HG03139 (cell line): ENCODE results near the gene HSPB8.
"Not testable (repeated sequence)": the region's sequence is repeated elsewhere in the genome, so short reads cannot be mapped to it uniquely, and the experiment has no call there.

ENCODE experiments used
- ATAC-seq: cut with Tn5 transposase; IDR thresholded peaks from one replicate; pipeline ENCODE4 v1.9.1; 2021; ENCODE audit not compliant: unreplicated experiment

HSPB8 gene

DNA sequence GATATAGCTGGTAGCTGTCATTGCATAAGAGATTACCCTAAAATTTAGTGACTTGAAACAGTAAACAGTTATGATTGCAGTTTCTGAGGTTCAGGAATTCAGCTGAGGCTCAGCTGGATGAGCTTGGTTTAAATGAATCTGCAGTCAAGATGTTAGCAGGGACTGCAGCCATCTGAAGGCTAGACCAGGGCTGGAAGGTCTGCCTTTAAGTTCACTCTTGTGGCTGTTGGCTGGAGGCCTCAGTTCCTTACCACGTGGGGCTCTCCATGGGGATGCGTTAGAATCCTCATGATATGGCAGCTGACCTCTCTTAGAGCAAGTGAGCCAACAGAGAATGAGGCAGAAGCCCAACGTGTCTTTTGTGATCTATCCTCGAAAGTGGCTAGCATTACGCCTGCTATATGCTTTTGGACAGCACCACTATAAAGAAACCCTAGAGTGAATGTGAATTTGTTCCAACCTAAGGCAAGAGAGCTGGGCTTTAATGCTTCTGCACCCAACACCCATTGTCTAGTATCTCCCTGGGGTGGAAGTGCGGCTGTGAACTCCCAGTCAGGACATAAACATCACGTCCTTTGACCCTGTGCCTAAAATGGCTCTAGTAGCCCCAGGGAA lies 26.0 kb downstream of the HSPB8 start:
- ATAC-seq: no peak

DNA sequence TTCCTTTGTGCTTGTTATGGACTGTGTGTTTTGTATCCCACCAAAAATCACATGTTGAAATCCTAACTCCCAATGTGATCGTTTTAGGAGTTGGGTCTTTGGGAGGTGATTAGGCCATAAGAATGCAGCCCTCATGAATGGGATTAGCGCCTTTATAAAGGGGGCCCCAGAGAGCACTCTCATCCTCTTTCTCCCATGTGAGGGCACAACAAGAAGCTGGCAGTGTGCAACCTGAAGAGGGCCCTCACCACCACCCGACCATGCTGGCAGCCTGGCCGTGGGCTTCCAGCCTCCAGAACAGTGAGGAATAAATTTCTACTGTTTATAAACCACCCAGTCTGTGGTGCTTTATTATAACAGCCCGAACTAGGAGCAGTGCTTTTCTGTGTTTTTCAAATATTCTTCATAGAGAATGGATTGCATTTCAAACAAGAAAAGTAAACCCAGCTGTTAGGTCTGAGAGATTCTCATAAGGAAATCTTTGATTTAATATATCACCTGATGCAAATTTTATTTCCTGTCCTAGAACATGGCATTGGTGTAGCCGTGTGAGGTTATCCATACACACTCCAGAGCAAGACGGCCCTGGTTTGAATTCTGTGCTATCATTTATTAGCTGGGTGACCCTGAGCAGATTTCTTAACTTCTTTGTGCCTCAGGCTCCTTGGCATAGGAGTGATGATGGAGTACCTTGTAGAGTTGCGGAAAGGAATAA lies 27.8 kb downstream of the HSPB8 start:
- ATAC-seq: no peak

DNA sequence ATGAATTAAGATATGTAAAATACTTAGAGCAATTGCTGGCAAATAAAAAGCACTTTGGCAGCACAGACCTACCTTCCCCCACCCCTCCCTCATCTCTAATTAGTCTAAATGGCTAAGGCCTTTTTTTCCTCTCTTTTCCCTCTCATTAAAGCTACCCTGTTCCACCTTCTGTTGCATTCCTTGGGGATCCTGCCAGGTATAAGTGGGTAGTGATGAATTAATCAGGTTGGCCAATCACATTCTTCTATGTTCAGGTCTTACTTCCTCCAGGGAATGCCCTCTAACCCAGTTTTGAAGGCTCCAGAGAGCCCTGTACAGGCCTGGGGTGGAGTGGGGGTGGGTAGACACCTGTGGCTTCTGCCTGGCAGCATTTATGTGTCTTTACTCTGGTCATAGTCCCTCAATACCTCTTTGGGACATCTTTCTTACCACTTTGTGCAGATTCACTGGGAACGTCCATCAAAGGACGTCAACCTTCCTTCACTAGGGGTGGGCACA lies 28.4 kb downstream of the HSPB8 start:
- no peak for ATAC-seq

DNA sequence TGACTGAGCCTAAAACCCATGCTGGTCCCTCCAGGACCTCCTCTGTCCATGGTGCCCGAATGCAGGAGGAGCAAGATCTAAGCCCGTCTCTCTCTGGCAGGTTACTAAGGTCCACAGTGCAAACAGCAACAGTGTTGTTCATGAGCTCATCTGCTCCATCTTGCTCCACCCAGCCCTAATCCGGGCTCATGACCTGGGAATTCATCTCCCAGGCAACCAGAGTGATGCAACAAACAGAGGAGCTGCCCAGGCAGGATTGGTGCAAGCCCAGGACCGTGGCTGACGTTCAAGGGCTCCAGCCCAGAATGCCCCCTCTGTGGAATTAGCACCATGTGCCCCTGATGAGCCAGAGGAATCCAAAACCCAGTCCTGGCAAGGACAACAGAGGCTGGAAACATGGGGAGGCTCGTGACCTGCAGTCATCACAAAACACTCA lies 29.9 kb downstream of the HSPB8 start:
- ATAC-seq: no peak

DNA sequence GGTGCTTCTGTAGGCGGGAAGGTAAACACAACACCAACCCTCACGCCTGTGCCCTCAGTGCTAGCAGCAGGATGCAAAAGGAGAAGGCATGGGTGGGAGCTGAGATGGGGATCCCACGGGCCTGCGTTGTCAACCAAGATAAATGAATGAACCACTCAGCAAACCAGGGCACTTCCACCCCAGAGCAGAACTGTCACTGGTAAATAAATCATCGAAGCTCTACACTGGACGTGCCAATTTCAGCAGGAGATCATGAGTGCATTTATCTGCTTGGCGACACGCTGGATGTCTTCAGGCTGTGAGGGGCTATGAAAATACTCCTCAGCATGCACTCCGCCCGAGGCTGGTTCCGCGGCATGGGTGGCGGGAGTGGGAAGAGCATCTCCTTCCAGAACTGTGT lies 33.2 kb downstream of the HSPB8 start:
- ATAC-seq: no peak

DNA sequence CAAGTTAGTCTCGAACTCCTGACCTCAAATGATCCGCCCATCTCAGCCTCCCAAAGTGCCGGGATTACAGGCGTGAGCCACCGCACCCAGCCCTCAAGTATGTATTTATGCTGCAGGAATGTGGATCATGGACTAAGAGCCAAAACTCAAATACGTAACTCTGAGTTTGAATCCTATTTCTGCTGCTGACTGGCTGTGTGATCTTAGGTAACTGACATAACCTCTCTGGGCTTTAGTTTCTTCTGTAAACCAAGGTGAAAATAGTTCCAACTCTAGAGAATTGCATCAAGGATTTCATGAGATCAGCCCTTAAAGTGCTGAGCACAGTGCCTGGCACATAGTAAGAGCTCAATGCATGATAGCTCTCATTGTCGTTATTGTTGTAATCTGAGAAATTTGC lies 37.4 kb downstream of the HSPB8 start:
- no peak for ATAC-seq

DNA sequence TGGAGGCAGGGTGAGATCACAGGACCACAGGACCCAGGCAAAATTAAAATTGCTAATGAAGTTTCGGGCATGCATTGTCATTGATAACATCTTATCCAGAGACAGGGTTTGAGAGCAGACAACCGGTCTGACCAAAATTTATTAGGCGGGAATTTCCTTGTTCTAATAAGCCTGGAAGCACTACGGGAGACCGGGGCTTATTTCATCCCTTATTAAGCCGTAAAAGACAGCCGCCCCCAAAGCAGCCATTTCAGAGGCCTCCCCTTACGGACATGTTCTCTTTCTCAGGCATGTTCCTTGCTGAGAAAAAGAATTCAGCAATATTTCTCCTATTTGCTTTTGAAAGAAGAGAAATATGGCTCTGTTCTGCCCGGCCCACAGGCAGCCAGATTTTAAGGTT lies 40.1 kb downstream of the HSPB8 start:
- ATAC-seq: not testable (repeated sequence)

DNA sequence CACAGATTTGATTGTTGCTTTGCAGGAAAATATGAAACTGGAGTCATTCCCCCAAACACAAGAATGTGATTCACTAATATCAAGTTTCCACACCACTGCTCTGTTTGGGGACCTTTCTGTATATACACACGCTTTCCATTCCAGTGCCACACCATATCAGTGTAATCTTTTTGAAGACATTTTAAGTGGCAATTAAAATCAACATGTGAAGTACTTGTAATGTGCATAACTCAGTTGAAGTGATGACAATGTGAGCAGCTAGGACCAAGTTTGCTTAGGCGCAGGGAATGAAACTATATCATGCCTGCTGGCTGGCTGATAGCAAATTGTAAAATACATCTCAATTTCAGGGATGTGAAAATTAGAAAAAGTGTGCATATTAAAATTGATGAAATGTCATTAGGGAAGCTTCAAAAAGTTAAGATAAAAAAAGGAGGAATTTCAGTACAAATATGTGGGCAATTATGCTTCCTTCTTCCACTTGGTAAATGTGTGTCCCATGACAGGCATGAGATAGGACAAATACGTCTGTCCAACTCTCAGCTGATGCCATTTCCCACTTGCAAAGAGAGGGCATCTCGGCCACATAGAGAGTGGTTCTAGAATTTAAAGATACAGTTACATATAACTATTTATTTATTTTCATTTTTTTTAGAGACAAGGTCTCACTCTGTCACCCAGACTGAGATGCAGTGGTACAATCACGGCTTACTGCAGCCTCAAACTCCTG lies 43.7 kb downstream of the HSPB8 start:
- ATAC-seq: no peak

DNA sequence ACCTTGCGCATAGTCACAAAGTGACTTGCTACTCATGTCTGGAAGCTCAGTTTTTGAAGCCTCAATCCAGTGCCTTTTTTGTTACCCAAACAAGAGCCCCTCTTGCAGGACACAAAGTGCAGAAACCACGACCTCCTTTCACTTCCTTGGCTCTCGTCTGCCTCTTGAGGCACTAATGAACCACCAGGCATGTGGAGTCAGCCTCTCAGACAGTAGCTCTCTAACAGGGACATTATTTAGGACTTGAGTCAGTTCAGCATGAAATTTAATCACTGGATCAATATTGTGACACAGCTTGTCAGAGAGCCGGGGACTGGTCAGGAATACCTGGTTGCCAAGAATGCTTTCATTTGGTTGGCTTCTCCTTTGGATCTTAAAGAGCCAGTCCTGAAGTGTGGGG lies 46.7 kb downstream of the HSPB8 start:
- ATAC-seq: no peak

DNA sequence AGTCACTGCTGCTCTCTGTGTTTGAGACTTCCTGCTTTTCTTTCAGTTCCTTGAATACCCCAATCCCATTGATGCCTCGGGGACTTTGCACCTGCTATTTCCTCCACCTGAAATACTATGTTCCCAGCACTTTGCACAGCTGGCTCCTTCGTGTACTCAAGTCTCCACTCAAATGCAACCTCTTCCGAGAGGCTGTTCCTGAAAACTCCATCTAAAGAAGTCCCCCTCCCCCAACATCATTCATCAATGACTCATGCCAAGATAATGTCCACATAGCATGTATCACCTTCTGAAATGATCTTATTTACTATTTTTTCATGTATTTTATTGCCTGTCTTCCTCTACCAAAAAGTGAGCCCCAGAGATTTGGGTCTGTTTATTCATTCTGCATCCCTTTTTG lies 48.6 kb downstream of the HSPB8 start:
- no peak for ATAC-seq

DNA sequence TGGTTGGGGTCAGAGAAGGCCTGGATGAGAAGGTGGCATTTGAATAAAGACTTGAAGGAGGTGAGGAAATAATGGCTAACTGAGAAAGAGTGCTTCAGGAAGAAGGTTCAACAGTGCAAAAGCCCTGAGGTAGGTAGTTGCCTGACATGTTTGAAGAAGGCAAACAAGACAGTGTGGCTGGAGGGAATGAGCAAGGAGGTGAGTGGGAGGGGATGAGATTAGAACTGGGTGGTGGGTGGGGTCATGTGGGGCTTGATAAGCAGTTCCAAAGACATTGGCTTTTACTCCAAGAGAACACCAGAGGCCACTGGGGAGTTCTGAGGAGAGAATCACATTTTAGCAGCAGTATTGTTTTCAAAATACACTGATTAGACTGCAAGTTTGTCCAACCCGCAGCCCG lies 50.5 kb downstream of the HSPB8 start:
- ATAC-seq: no peak

DNA sequence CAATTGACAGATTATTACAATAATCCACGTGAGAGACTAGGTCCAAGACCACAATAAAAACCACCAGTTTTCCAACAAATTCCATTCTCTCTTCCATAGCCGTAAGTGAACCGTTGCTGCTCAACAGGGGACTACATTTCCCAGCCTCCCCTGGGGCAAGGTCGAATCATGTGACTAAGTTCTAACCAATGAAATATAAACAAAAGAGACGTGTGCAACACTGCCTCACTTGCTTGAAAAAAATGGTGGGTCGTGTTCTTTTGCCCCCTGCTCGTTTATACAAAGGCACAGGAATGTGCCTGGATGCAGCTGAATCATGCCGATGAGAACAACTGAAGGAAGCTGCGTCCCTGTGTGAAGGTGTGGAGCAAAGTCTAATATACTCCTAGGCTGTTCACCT lies 51.1 kb downstream of the HSPB8 start:
- ATAC-seq: no peak

DNA sequence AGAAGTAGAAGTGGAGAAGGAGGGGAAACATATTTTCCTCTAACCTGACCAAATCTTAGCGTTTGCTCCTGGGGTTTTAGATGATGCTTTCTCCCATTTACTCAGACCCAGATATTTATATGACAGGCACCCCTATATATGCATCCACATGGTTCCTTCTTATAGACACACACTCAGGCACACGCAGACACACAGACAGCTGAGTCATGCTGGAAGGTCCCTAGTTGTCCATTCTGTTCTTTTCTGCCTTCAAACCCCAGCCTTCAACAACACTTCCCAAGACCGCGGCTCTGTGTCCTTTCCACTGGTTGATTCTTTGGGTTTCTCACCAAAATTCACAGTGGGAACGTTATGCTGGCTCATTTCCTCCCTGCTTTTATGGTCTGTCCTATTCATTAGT lies 52.1 kb downstream of the HSPB8 start:
- no peak for ATAC-seq

DNA sequence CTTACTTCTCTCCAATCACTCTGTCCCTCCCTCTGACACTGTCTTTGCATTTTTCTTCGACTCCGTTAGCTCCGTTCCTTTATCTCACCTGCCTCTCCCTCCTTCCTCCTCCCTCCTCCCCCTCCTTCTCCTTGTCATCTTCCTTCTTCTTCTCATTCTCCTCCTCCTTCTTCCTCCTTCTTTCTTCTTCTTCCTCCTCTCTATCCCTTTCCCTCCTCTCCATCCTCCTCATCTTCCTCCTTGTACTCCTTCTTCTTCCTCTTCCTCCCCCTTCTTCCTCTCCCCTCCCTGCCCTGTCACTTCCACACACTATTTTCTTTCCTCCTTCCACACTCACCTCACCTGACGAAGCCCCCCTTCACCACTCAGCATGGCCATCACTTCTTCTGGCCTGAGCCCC lies 53.0 kb downstream of the HSPB8 start:
- ATAC-seq: no peak

DNA sequence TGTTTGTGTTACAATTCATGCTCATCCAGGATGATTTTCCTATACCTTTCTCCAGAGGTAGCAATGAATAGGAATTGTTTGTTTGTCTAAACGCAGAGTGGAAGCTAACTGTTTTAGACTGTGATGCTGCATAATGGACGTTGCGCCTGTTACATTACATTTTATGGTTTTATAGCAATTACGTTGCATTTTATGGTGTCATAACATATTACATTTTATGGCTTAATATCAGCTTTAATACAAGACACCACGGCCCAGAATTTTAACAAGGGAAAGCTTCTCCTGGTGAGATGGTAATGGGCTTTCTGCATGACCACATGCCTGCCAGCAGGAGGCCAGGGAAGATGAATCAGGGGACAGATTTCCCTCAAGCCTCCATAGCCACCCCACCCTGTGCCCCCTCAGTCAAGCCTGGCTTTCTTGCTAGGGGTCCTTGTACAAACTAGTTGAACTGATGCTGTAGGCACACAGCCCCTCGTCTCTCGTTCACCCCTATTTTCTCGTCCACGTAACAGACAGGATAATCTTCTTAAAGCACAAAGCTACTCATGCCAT lies 56.5 kb downstream of the HSPB8 start:
- ATAC-seq: no peak

DNA sequence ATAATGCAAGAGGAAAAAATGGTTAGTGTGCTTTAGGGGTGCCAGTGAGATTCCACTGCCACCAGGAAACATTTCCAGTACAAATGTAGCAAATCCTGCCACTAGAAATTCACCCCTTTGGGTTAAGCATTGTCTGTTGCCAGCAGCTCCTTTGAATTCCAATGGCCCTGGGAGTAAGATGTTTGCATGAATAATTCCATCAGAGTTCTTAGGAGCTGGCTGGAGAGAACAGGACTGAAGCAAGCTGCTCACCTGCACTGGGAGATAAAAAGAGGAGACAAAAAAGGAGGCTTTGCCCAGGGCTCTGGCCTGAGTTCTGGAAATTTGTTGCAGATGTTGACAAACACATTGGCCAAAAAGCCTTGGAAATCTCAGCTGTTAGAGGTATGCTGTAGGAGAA lies 57.6 kb downstream of the HSPB8 start:
- ATAC-seq: no peak

DNA sequence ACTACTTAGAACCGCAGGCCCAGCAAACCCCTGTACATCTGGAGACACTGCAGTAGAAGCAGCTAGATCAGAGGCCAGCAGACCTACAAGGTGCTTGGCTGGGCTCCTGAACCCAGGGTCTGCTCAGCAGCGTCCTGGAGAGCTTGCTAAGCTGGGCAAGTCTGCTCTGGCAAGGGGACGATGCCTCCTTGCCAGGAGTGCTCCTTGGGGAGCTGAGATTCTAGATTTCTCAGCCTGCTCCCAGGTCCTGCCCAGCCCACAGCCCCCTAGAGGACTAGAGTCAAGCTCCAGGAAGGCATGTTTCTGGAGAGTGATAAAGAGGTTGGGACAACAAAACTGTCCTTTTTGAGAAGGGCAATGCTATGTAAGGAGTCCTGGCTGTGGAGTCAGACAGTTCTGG lies 60.3 kb downstream of the HSPB8 start:
- no peak for ATAC-seq

DNA sequence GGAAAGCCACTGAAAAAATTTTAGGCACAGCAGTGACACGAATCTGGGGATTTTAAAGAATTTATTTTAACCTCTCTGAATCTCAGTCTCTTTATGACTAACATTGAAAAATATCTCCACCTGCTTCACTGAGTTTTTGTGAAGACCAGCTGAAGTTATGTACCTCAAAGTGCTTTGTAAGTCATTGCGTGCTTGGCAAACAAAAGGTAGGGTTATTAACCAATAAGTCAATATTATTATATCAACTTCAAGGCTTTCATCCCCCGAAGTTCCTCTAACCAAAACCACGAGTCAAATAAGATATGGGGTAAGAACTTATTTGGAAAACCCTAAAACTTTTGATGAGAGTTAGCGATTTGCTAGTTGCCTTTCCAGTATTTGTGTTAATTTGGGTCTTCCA lies 62.3 kb downstream of the HSPB8 start:
- no peak for ATAC-seq

DNA sequence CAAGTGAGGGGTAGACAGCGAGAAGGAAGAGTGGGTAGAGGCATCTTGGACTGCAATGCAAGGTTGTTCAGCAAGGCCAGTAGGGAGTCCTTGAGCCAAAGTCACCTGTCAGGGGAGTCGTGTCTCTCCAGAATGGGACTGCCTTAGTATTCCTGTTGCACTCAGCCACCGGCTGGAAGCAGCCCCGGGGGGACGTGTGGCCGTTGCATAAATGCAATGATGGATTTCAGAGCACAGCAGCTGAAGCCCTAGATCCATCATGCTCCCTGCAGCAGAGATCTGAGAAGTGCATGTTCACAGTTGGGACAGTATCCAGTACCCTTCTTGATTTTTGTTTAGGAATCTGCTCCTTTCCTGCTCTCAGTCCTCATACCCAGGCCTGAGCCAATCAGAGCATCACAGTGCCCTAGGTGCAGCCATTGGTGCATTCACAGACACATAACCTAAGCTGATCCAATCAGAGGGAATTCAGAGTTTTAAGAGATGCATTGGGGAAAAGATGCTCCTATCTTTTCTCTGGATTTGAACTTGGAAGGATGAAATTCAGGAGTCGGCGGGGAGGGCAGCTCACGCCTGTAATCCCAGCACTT lies 62.9 kb downstream of the HSPB8 start:
- no peak for ATAC-seq
